NCI-H446 (cell line): ENCODE measurements around the gene XPNPEP2.
"Not testable (repeated sequence)": the region's sequence is repeated elsewhere in the genome, so short reads cannot be mapped to it uniquely, and the experiment has no call there.

Source experiments
- DNase-seq, 2 experiments: peaks; one replicate each; lab custom pipeline; 2025; lab: John Stamatoyannopoulos, UW

XPNPEP2 gene

DNA sequence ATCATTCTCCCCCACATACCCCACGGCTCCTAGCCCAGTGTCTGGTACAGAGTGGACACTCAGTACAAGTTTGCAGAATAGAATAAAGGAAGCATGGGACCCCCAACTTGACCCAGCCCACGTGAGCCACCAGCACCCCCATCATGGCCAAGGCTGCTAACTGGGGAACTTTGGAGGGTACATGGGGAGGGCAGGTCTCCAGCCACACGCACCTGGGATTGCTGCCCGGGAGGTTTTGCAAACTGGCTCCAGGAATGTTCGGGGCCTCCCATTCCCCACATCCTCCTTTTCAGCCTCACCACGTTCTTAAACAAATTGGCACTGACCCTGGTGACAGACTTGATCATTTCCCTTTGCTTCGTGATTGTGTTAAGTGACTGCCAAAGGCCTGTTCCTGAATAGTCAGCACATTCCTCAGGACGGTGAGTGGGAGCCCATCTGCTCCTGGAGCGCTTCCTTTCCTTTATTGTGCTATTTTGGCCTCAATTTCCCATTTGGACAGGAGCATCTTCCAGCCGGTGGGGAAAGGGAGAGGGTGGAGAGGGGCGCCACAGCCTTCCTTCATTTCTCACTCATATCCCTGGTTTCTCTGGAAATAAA, 18.7 kb upstream of the XPNPEP2 start:
- peak in 1 of 2 experiments; percentile 56 for DNase-seq

DNA sequence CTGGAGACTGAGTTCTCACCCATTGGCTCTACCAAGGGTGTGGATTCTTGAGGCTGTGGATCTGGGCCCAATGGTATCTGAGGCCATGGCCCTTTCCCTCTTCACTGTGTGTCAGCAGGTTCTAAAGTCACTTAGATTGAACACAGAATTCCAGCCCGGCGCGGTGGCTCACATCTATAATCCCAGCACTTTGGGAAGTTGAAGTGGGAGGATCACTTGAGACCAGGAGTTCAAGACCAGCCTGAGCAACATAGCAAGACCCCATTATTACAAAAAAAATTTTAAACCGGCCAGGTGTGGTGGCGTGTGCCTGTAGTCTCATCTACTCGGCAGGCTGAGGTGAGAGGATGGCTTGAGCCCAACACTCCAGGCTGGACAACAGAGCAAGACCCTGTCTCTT, 18.0 kb upstream of the XPNPEP2 start:
- no peak for DNase-seq

DNA sequence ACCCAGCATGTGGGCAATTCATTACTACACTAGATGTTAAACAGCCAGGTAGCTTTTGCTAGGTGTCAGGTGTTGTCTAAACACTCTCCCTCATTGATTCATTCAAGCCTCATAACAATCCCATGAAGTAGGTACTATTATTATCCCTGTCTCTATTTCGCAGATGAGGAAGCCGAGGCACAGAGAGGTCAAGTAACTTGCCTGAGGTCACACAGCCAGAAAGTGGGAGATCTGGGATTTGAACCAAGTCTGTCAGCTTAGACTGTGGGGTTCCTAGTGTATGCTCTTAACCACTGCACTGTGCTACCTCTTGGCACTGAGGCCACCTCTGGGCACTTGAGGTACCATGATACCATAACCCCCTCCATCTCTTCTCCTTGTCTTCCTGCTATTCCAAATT, 17.4 kb upstream of the XPNPEP2 start:
- no peak for DNase-seq

DNA sequence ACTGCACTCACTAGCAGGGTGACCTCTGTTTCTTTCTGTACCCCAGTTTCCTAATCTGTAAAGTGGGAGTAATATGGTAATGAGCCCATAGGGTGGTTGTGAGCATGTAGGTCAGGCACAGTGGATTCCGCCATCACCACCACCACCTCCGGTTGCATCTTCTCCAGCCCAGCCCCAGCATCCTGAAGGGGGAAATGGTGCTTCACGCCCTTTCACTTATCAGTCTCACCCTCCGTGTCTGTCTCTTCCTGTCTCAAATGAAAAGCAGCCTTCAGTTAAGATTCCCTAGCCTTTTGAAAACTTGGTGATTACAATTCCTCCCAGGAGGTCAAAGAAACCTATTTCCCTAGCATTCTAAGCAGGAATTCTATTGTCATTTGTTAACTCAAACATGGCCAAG, 16.9 kb upstream of the XPNPEP2 start:
- no peak for DNase-seq

DNA sequence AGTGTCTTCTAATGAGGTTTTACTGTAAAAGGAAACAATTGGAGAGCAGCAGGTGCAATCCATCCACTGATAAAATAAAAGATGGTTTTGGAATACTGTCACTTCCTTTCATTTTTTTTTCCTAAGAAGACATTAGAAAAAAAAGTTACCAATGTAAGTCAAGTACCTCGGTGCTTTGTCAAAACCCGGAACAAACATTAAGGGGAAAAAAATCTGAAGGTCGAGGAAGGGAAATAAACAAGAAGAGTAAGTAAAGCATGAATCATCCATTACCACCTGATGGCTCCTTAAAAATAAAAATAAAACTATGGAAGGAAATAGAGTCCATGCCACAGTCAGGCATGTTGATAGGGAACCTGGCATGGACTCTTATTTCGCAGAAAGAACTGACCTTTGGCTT, 15.3 kb upstream of the XPNPEP2 start:
- no peak for DNase-seq

DNA sequence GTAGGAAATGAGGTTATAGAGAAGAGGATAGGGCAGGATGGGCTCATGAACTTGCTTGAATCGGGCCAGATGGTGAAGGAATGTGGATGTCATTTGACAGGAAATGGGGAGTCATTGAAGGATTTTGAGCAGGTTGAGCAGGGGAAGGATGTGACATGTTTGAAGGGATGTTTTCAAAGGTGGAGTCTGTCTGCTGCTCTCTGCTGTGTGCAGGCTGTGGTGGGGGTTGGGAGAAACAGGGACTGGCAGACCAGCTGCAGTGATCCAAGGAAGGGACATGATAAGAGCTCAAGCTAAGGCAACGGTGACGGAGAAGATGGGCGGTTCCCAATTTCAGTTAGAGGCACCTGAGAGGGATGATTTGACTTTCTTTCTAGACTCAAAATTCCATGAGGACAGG, 14.0 kb upstream of the XPNPEP2 start:
- no peak for DNase-seq

DNA sequence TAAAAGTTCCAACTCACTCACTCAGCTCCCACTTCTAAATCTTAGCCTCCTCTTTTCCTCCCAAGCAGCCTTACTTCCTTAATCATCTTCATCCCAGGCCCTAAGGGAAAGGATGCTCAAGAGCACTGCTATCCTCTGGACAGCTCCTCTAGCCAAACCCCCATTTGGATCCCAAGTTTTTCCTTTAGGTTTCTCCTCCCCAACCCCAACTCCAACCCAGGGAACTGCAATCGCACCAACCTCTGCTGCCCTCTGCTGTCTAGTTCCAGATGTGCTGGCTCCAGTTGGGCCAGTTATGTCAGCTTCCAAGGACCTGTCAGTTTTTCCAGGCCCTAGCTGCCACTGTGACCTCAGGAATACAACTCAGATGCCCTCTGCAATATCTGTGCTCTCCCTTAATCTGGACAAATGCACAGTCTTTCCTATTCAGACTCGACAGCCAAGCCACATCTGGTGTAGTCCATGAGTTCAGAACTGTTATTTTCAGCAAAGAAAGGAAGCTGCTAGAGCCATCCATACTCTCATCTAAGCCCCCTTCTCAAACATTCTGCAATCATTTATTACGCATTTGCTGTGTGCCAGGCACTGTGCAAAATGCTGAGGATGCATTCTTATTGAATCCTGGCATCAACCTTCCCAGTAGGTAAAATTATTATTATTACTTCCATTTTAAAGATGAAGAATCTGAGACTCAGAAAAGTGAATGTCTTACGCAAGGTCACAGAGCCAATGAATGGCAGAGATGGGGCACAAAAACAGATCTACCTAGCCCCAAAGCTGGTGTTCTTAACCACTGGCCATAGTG, 12.3 kb upstream of the XPNPEP2 start:
- peak; percentile 12 to 27 for DNase-seq

DNA sequence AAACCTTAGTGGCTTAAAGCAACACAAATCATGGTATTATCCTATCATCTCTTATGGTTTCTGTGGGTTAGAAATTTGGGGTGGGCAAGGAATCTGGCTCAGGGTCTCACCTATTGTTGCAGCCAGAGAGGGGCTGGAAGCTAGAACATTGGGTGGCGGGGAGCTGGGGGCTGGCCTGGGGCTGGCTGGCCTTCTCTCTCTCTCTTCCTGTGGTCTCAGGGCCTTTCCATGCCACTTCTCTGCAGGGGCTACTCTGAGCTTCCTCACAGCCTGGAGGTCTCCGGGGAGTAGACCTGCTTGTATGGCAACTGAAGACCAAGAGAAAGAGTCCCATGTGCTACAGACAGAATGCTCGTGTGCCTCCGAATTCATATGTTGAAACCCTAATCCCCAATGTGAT, 10.7 kb upstream of the XPNPEP2 start:
- no peak for DNase-seq

DNA sequence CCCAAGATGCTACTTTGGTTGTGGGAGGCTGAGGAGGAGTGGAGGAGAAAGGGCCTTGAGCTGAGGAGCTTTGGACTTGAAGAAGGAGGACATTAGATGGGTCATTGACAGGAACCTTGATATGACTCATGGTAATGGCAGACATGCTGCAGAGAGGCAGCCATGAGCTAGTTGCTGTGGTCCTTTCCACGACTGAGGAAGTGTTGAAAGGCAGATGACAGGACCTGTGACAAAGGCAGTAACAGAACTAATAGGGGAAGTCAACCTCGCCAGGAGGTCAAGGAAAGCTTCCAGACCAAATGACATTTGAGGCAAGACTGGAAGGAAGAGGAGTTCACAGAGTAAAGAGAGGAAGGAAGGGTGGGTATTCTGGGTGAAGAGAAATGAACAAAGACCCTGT, 7.6 kb upstream of the XPNPEP2 start:
- DNase-seq = no peak

DNA sequence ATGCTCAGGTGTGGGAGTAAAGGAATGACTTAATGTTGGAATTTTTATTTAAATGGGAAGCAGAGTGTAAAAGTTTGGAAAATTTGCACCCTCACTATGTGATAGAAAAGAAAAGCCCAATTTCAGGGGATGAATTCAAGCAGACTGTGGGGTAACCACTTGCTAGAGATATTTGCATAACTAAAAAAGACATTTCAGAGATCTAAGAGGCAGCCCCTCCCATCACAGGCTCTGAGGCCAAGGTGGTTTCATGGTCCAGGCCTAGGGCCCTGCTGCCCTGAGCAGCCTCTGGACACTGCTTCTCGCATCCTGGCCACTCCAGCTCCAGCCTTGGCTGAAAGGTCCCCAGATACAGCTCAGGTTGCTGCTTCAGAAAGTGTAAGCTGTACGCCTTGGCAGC, 5.9 kb upstream of the XPNPEP2 start:
- DNase-seq = no peak

DNA sequence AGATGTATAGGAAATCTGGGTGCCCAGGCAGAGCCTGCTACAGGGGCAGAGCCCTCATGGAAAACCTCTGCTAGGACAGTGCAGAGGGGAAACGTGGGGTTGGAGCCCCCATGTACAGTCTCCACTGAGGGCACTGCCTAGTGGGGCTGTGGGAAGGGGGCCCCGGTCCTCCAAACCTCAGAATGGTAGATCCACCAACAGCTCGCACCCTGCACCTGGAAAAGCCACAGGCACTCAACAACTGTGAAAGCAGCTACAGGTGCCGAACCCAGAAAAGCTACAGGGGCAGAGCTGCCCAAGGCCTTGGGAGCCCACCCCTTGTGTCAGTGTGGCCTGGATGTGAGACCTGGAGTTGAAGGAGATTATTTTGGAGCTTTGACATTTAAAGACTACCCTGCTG, 5.4 kb upstream of the XPNPEP2 start:
- DNase-seq = no peak

DNA sequence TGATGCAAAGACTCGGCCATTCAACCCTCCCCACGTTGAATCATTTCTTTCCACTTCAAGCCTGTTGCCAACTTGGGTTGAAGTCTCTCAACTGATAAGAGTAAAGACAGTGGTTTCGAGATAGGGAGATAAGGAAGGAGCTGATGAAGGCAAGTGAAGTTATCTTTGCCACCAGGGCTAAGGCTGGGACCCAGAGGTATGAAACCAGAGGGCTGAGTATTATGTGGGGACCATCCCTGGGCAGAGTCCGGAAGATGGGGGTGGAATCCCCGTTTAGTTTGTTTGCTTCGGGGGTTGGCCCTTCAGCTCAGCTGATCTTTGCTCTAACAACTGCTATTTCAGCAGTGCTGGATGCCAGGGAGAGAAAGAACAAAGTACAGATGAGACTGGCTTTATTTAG, 2.3 kb upstream of the XPNPEP2 start:
- no peak for DNase-seq

DNA sequence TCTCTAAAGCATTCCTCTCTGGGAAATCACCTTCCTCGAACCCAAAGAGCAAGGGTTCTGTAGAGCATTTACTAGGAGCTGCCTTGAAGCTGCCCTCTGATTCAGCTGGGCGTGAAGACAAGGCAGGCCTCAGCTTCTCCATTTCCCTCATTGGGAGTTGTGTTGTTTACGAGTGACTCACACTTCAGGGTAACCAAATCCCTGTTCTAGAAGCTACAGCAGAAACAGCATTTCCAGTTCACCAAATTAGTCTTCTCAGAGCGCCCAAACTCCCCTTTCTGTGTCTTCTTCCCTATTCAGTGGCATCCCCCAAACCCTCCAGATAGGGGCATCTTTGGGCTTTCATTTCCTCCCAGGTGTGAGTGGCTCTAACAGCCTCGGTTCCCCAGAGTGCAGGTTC, 863 bp upstream of the XPNPEP2 start:
- no peak for DNase-seq

DNA sequence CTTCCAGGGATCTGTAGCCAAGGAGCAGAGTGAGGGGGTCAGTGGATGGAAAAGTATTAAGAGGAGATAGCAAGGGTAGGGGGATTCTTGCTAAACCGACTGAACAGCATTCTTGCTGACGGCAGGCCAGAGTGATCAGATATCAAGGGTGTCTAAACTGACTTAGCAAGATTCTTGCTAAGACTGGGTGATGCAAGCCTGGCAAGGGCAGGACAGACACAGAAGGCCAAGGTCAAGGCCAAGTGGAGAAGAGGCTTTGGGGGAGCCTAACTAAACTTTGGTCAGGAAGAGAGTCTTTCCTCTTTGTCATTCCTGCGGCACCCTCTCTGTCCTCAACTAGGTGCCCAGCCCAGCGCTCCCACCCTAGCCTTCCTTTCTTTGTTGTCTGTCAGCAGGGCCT, 799 bp downstream of the XPNPEP2 start:
- no peak for DNase-seq

DNA sequence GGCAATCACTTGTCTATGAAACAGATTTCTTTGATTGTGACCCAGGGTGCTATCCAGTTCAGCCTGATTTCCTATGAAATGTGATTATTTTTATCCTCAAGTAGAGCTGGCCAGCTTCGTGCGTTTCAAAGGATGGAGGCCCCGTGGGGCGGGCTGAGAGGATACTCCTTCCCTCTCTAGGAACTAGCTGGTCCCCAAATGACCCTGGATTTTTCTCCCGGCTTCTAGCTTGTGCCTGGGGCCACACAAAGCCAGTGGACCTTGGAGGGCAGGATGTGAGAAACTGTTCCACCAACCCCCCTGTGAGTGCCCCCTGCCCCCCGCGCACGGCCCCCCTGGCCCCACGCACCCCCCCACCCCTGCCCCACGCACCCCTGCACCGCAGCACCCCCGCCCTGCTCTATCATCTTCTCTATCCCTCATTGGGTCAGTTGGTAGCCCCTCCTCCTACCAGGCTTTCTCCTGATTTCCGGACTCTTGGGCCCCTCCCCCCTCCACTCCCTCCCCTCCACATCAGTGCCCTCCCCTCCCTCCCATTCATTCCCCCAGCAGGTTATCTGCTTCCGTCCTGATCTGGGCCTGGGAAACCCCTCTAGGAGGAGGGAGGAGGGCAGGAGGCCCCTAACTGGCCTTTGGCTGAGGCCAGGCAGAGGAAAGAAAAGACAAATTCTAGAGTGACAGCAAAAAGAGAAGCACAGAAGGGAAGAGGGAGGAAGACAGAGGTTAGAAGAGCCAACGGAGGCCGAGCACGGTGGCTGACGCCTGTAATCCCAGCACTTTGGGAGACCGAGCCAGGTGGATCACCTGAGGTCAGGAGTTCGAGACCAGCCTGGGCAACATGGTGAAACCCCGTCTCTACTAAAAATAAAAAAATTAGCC, 3.3 kb downstream of the XPNPEP2 start:
- DNase-seq = no peak

DNA sequence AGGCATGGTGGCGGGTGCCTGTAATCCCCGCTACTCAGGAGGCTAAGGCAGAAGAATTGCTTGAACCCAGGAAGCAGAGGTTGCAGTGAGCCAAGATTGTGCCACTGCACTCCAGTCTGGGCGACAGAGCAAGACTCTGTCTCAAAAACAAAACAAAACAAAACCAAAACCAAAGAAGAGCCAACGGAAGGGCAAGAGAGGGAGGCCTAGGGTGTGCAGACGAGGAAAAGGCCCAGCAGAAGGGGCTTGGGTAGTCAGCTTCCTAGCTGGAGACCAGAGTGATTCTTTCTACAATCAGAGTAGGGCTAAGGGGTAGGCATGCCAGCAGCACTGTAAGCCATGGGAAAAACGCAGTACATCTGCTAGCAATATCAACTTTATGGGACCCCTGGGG, 4.0 kb downstream of the XPNPEP2 start:
- DNase-seq = not testable (repeated sequence)

DNA sequence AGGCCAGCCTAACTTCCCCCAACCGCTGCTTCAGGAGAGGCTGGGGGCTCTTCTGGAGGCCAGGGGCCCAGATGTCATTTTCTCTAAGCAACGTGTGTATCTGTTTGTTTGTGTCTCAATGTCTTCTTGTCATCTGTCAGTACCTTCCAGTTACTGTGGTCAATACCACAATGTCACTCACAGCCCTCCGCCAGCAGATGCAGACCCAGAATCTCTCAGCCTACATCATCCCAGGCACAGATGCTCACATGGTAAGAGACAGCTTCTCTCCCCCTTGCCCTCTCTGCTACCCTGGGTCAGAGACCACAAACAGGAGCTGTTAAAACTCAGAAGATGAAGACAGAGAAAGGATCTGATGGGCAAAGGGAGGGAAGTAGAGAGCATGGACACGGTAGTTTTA, 5.0 kb downstream of the XPNPEP2 start:
- no peak for DNase-seq

DNA sequence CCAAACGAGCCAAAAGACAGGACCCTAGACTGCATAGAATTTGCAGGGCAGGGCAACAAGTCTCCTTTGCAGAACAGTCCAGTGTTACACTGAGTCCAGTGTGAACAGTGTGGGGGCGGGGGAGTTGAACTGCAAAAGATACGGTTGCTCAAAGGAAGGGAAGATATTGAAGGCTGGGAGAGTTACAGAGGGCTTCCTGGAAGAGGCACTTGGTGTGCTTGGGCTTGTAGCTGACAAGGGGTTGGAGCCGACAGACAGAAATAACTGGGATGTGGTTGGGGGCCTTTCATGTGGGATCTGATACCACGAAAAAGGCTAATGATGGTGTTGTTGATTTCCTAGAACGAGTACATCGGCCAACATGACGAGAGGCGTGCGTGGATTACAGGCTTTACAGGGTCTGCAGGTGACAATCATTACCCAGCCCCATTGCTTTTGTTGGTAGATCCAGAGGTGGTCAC, 6.1 kb downstream of the XPNPEP2 start:
- no peak for DNase-seq

DNA sequence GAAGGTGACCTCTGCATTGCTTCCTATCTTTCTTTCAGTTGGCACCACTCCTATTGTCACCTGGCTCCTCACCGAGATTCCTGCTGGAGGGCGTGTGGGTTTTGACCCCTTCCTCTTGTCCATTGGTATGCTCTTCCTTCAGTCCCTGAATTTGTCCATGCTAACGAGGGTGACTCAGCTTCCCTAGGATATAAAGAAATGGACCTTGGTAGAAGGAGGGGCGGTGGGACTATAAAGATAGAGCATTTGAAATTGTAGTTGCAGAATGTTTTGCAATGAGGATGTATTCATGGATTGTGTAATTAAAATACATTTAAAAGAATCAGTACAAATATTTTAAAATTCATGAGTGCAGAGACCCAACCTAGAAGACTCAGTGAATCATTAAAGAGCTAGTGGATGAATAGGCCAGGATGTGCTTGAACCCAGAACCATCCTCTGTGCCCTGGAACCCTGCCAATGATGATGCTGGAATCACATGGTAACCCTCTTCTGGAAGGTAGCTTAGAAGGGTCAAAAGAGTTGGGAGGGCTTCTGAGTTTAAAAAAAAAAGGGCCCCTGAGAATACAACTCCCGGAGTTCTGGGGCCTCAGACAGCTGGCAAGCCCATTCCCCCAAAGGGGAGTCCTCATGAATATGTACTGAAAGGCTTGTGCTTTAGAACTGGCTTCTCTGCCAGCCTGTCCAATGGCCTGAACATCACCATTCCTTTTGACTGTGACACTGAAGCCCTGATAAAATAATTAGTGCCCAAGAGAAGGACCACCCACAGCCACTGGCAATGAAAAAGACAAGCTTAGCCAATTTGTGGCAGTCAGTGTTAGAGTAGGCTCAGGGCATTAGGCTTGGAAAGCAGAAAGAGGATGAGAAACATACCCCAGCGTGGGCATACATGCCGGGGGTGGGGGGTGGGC, 8.0 kb downstream of the XPNPEP2 start:
- DNase-seq = no peak

DNA sequence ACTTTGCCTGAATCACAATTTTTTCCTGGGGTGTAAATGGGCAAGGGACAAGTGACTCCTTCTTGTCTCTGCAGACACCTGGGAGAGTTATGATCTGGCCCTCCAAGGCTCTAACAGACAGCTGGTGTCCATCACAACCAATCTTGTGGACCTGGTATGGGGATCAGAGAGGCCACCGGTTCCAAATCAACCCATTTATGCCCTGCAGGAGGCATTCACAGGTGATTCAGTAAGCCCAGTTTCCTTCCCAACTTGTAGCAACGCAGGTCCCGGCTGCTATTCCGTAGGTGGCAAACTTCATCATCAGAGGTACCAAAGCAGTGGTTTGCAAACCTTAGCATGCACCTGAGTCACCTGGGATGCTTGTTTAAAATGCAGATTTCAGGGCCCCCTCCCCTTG, 8.8 kb downstream of the XPNPEP2 start:
- DNase-seq = no peak

DNA sequence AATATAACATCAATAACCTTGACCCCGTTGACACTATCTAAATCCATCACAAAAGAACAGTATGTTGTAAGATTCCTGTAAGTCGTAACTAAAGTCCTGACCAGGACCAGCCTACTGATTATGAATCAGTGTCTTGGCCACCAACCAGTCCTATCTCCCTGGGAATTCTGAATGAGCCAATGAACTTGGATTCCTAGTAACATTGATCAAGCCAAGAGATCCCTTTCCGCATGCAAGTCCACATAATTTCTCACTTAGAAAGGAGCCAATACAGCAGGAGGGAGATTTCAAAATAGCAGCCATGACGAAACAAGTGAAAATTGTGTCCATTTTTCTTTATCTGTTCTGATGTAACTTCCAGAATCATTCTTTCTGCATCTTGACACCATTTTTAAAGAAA, 9.5 kb downstream of the XPNPEP2 start:
- DNase-seq = no peak

DNA sequence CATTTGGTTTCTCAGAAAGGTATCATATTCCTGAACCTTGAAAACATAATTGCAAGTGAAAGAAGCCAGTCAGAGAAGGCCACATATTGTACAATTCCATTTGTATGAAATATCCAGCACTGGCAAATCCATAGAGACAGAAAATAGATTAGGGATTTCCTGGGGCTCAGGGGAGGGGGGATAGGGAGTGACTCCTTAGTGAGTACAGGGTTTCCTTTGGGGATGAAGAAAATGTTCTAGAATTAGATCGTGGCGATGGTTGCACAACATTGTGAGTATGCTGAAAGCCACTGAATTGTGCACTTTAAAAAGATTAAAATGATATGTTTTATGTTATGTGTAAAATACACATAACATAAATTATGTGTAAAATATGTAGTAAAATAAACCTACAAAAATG, 10.3 kb downstream of the XPNPEP2 start:
- DNase-seq = no peak
